Dedifferentiated amniotic fluid mesenchymal stem cell (primary cell): ENCODE data around the gene SSTR3.
"Not testable (repeated sequence)": the region's sequence is repeated elsewhere in the genome, so short reads cannot be mapped to it uniquely, and the experiment has no call there.

Experiments used
- DNase-seq: peaks from one replicate; pipeline ENCODE4 v3.0.0-alpha.2; 2016; ENCODE audit errors: extremely low spot score

The SSTR3 gene

DNA sequence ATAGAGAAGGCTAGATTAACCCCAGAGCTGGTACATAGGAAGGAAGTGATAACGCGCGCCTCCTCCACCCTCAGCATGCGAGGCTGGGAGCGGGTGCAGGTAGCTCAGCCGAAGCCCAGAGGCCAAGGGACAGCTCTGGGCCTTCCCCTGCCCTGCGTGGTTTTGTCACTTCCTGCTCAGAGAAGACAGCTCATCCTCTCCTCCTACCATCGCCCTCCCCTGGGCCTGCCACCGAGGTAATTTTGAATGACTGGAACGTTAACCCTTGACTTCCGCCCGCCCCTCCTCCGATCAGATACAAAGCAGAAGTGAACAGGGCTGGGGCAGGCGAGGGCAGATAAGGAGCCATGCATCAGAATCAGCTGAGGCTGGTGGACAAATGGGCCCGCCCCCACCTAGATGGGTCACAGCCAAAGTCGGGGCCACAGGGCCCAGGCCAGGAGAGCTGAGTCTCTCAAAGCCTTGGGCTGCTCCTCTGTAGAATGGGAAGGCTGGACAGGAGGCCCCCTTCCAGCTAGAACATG is 30.2 kb upstream of the SSTR3 start:
- no peak for DNase-seq

DNA sequence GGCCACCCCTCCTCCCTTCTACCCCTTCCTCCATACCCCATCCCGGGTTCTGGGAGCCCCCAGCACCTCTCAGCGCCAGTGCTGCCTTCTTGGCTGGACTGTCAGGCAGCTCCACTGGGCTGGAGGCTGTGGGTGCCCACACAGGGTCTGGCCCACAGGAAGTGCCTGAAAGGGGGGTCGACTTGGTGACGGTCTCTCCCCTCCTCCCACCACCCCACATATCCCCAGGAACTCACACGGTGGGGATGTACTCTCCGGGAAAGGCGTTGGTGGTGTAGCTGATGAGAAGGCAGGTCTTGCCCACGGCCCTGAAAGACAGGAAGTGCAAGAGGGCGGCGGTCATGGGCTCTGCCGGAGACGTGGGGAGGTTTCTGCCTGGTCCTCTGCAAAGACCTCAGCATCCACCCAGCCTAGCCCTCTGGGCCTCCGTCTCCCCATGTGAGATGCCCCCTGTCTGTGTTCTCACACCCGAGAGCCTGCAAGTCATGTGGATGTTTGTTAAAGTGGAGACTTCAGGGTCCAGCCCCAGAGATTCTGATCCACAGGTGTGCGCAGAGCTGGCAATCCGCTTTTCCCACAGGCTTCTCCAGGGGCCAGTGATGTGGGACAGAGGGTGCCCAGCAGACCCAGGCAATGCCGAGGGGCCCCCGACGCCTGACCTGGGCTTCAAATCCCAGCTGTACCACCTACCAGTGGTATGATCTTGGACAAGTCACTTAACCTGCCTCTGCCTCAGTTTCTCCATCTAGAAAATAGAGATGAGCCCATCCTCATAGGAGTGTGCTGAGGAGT is 29.3 kb upstream of the SSTR3 start:
- DNase-seq, result no peak

DNA sequence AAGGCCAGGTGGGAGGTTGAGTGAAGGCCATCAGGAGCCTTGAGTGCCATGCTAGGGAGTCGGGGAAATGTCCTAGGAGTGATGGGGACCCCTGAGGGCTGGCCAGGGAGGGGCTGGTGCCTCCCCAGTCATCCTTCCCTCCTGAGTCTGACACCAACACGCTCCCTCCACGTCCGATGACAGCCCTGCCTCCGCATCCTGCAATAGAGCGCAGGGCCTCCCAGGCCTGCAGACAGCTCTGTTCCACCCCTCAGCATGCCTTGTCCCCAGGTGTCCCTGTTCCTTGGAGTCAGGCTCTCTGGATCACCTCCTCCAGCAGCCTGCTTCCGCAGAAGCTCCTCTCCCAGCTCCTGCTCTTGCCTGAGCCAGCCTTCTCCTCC is 28.7 kb upstream of the SSTR3 start:
- DNase-seq, result no peak

DNA sequence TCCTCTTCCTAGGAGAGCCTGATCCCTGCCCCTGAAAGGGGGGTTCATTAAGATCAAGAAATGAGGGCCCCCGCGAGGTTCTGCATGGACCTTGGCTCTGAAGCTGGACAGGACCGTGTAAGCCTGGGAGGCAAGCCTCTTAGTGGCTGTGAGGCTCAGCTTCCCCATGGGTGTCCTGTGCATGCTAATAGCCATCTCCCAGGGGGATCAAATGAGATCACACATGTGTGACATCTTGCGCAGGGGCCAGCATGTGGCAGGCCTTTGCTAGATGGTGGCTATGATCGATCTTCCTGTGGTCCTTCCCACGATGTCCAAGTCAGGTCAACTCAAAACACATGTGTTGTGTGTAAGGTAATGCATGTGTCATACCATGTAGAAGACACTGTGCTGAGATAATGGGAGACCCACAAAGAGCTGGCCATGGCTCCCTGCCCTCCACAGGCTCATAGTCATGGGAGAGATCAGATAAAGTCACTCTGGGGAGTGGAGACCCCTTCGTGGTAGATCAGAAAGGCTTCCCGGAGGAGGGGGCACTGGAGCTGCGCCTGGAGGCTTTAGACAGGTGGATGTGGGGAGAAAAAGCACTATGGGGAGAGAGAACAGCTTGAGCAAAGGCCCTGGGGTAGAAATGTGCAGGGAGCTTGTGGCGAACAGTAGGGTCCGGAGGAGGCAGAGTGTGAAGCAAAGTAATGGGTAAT is 28.1 kb upstream of the SSTR3 start:
- no peak for DNase-seq

DNA sequence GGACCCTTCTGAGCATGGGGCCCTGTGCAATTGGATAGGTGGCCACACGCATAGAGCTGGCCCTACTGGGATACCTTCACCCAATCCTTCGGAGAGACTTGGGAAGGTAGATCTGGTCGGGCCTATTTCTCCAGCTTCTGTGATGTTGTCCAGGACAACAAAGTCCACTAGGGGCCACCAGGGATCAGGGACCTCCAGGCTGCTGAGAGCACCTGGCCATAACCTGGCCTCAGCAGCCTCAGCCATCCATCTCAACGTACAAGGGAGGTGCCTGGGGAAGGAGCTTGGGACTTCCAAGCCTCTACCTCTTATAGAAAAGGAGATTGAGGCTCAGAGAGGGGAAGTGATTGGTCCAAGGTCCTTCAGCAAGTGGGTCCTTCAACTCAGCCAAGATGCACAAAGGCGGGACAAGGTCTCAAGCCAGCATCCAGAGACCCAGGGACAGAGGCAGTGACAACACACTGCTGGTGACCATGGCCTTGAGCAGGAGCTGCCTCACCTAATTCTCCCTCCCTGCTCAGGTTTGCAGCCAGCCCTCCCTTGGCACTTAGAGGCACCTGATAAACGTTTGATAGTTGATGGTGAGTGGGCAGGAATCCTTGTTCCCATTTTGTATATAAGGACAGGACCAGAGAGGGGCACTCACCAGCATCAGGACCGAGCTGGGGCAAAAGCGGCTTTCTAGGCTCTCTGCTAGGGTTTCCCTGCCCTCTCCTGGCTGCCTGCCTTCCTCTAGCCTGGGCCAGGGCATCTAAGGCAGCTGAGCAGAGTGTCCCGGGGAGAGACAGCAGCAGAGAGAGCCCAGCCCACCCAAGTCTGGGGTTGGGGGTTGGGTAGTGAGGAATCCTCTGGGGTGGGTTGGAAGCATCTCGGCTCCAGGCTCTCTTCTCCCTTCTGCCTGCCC is 27.3 kb upstream of the SSTR3 start:
- DNase-seq, result no peak

DNA sequence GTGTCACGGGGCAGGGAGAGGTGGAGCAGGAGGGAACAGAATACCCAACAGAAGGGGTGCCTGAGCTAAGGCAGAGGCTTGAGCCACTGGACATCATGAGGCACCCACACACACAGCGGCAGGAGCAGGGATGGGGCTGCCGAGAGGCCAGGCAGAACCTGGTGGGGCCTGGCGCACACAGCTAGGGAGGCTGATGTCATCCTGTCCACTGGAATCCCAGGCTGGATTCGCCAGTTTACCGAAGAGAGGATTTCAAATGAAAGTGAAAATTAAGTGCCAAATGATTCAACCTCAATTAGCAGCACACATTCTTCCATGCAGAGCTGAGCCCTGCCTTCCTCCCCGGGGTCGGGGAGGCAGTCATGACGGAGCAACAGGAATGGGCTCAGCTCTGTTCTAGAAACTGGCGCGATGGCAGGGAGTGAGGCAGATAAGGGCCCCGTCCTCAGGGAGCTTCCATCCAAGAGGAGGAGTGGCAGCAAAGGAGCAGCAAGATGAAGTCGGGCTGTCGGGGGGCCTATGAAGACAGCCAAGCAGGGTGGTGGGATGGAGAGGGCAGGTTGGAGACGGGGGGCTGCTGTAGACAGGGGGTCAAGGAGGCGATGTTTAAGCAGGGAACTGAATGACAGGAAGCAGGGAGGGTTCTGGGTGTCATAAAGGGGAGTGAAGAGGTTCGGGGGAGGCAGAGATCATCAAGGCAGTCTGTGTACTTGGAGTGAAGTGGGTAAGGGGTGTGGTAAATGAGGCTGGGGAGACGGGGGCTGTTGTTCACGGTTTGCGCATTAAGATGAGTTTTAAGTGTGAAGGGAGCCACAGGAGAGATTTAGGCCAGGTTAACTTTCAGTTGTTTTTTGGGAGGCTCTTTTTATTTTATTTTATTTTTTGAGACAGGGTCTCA is 25.3 kb upstream of the SSTR3 start:
- no peak for DNase-seq

DNA sequence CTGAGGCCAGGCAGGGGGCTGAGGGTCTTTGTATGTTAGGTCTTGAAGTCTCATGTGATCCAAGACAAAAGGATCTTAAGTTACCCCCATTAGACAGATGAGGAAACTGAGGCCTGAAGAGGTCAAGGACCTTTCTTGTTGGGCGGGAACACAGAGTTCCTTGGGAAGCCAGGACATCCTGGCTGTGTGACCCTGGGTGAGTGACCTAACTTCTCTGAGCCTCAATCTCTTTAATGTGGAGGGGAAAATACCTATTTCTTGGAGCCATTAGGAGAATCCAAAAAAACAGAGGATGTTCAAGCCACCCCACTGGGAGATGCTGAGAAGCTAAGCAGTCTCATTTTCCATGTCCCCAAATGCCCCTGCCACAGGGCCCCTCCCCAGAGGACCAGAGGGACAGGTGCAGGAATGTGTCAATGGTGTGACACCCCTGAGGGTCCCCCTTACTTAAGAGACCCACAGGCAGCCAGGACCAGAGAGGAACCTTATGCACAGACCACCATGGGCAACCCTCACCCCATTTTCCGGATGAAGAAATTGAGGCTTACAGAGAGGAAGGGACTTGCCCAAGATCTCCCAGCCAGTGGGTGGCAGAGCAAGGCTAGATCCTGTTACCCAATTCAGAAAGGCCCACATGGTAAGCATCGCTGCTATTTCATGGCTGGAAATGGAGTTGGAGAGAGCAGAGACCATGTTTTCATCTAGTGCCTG is 23.8 kb upstream of the SSTR3 start:
- DNase-seq, result no peak

DNA sequence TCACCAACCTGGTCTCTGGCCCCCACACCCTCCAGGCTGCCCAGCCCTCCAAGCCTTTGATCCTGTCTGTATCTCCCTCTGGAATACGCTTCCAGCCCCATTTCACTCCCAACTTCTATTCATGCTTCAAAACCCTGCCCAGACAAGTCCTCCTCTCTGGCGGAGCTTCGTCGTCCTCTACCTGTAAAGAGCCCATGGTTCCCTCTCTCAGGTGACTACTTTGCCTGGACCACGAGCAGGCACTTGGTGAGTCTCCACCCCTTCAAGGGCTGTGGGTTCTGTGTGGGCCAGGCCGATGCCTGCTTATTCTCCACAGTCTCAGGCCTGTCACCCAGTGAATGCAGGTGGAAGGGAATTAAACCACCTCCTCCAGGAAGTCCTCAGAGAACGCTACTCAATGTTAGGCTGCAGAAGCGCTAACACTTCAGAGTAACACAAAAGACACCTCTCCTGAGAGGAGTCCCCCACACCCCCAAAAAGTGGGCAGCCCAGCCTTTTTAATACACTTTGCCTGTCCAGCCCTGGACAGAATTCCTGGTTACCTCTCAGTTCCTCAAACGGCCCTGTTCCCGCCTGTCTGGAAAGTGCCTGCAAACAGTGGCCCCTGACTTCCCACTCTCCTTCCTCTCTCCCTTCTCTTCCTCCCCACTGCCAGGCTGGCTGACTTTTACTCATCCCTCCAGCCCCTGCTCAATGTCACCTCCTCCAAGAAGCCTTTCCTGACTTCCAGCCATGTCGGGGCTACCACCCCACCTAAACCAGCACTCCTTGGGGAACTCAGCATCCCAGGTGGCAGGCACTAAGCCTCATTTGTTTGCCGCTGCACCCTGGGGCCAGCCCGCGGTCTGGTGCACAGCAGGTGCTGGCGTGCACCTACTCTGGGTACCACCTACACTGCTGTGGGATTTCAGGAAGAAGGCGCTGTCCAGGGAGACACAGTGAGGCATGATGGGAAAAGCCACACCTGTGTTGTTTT is 22.7 kb upstream of the SSTR3 start:
- DNase-seq, result no peak

DNA sequence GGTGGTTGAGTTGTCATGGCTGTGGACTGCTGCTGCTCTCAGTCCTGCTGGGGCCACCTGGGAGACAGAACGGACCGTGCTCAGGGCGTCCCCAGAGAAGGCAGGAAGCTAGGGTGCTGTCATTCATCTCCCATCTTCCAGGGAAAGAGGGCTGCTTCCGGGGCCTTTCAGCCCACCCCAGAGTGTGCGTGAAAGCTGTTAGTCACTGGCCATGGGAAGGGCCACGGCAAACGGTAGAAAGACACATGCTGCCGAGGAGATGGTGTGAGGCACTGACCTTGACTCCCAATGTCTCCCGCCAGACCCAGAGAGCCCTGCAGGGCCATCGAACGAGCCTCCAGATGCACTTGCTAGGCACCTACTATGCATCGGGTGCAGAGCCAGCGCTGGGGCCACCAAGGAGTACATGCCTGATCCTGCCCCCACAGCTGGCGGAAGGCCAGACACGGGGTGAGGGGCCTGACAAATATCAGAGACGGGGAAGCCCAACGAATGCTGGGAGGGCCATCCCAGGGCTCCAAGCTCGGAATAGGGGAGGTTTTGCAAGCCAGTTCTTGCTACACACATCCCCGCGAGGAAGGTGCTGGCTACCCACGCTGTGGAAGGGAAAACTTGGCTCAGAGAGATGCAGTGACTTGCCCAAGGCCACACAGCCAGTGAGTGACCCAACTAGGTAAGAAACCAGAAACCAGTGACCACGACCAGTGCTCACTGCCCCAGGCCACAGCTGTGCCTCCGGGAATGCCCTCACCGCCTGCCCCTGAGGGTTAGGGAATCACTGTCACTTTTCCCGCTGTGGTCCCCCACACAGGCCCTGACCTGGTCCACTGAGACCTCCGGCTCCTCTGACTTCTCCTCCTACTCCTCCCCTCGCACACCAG is 21.7 kb upstream of the SSTR3 start:
- DNase-seq, result no peak

DNA sequence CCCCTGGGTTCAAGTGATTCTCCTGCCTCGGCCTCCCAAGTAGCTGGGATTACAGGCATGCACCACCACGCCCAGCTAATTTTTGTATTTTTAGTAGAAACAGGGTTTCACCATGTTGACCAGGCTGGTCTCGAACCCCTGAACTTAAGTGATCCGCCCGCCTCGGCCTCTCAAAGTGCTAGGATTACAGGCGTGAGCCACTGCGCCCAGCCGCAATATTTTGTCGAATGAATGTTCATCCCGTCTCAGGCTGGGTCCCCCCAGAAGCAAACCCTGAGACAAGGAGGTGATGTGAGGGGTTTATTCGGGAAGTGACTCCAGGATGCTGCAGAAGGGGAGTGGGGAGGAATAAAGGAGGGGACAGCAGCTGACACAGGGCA is 21.1 kb upstream of the SSTR3 start:
- not testable (repeated sequence) for DNase-seq

DNA sequence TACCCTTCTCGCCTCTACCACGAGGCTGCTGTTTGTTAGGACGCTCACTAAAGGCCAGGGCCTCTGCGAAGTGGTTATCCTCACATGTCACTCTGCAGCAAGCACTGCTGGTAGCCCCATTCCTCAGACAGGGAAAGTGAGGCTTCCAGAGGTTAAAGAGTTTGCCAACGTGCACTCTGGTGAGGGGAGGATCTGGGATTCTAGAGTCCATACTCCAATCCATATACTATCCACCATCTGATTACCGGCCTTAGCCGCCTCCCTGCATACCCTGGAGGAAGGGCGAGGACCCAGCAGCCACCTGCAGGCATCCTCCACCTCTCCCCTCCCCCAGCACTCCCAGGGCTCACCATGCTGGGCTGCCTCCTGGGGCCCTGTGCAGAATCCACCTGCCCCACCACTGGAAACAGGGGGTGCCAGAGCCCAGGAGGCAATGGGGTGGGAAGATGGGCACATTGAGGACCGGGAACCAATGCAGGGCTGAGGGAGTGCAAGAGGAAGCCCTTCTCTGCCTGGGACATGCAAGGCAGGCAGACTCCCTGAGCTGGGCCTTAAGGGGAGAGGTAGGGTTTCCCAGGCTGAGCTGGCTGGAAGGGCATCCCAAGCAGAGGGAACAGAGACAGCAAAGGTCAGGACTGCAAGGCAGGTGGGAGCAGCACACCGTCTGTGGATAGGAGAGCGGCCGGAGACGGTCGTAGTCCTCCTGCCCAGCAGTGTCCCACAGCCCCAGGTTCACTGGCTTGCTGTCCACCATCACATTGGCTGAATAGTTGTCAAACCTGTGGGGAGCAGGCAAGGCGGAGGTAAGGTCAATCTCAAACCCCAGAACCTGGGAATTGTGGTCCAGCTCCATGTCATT is 20.1 kb upstream of the SSTR3 start:
- DNase-seq, result no peak

DNA sequence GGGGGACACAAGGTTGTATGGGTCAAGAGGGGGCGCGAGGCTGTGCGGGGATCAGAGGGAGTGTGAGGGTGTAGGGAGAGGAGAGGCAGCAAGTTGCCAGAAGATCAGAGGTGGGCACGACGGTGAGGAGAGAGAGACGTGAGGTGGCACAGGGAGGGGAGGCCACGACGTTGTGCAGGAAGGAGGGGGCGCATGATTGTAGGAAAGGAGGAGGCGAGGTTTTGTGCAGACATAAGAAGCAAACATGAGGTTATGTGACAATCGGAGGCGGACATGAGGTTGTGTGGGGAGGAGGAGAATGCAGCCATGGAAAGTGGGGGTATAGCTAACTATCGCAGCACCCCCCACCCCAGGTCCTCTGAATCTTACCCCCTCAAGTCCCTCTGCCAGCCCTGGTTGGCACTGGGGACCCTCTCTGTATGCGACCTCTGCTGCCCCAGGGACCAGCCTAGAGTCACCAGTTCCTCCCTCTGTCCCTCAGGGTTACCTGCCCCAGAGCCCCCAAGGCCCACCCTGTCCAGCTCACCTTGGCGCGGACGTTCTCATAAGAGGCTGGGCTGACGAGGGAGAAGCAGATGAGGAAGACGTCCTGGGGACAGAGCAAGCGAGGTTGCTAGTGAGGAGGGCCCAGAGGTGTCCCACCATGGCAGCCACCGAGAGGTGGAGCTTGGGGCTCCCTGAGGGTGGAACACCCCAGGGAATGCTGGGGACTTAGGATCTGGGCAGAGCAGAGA is 19.3 kb upstream of the SSTR3 start:
- DNase-seq, result no peak

DNA sequence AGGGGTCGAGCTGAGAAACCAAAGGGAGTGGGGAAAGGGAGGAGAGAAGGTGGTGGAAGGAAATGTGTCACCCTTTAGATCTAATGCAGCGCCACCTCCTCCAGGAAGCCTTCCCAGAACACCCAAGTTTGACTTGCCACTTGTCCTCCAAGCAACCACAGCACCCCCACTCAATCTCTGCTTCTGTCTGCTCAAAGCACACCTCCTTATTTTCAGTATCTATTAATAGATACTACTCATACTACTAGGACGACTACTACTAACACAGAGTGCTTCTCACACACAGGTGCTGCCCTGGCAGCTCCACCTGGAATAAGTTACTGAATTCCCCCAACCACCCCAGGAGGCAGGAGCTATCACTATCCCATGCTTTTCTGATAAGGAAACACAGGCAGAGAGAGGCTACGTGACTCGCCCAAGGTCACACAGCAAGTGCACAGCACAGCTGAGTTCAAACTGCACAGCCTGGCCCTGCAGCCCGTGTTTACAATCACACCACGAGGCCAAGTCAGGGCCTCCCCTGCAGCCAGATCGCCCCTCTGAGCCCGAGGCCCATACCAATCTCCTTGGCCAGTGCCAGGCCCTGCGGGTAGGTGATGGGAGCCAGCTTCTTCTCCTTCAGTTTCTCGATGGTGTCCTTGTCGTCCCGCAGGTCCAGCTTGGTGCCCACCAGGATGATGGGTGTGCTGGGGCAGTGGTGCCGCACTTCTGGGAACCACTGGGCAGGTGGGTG is 18.6 kb upstream of the SSTR3 start:
- DNase-seq, result no peak

DNA sequence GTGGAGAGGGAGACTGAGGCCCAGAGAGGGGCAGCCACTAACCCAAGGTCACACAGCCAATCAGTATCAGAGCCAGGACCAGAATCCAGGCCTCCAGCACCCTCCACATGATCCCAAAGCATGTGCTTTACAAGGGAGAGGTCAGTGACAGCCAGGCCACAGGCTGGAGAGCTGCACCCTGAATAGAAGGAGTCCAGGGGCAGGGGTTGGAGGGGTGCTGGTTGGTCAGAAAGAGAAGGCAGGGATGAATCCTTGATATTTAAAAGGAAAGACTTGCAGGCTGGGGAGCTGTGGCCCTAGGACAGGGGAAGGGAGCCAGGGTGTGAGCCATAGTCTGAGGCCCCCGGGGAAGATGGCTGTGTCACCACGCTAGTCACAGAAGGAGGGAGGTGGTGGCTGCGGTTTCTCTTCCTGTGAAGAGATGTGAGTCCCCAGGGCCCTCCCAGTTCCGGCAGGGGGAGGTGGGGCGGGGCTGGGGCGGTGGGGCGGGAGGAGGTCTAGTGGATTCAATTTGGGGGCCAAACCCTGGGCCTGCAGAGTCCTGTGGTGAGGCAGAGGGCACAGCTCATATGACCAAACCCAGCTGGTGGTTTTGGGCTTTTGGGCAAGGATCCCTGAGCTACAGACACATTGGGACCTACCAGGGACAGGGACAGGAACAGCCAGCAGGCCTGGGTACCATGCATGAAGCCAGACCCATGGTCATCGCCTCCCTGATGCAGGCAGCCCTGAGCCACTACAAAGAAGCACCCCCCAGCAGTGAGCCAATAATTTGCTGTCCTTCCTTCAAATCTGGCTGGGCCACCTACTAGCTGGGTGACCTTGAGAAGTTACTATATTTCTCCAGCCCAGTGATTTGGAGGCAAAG is 17.8 kb upstream of the SSTR3 start:
- DNase-seq, result no peak
